ENCODE measurements around the gene LDHD. TPM values are rescaled to one million over a fixed set of nuclear protein-coding genes. Genes with fewer than 3 reads are reported as not detected.

The LDHD gene
- total and polyA plus RNA-seq, 9 donors: 2.1 to 25.4 (median 20.7) TPM

DNA sequence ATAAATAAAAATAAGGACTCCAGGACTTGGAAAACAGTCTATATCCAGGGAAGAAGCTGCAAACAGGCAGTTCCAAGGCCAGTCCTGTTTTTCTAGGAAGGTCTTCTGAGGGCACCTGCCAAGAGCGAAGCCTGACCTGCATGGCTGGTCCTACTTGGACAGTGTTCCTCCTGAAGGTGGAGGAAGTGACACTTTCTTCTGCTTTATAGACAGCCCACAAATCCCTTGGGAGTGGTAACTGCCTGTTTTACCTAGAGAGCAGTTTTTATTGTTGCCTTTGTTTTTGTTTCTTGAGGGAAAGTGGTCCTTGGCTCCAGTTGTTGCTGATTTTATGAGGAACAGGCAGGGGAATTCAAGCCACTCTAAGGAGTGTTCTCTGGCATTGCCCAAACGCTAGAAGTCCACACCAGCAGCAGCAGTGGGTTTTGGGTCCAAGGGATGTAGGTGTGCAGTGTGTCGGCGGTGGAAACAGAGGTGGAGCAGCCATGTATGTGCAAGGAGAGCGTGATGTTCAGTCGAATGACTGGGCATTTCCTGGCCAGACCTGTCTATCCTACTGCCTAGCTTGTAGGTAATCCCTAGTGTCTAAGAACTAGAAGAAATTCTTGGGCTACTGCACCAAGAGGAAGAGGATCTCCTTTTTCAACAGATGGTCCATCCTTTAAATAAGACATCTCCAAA, 35.3 kb downstream of the LDHD start:
- H3K27me3 ChIP-seq: no peaks in the 10 kb centered on the region
- H3K9me3 ChIP-seq: no peaks in the 10 kb centered on the region
- no peaks in the 10 kb centered on the region for H3K4me1 ChIP-seq (ENCODE audit: insufficient read depth)
- no peak for DNase-seq
- TF ChIP-seq, protein P1, sequence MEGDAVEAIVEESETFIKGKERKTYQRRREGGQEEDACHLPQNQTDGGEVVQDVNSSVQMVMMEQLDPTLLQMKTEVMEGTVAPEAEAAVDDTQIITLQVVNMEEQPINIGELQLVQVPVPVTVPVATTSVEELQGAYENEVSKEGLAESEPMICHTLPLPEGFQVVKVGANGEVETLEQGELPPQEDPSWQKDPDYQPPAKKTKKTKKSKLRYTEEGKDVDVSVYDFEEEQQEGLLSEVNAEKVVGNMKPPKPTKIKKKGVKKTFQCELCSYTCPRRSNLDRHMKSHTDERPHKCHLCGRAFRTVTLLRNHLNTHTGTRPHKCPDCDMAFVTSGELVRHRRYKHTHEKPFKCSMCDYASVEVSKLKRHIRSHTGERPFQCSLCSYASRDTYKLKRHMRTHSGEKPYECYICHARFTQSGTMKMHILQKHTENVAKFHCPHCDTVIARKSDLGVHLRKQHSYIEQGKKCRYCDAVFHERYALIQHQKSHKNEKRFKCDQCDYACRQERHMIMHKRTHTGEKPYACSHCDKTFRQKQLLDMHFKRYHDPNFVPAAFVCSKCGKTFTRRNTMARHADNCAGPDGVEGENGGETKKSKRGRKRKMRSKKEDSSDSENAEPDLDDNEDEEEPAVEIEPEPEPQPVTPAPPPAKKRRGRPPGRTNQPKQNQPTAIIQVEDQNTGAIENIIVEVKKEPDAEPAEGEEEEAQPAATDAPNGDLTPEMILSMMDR (IDR thresholded peaks at IDR 0.05): no peak
- TF ChIP-seq POLR2A (IDR thresholded peaks at IDR 0.05) (no peak), EP300 (IDR thresholded peaks at IDR 0.05) (no peak)
- intact Hi-C loops (cut with DNase I): no loop called here
- H3K4me3 ChIP-seq: no peak overlapping the region
- H3K27ac ChIP-seq: no peak overlapping the region
- H3K36me3 ChIP-seq: no peaks in the 10 kb centered on the region
- 84 to 86% (median 84%) methylated on average over 6 of the region's 6 CpGs for WGBS, 3 donors

DNA sequence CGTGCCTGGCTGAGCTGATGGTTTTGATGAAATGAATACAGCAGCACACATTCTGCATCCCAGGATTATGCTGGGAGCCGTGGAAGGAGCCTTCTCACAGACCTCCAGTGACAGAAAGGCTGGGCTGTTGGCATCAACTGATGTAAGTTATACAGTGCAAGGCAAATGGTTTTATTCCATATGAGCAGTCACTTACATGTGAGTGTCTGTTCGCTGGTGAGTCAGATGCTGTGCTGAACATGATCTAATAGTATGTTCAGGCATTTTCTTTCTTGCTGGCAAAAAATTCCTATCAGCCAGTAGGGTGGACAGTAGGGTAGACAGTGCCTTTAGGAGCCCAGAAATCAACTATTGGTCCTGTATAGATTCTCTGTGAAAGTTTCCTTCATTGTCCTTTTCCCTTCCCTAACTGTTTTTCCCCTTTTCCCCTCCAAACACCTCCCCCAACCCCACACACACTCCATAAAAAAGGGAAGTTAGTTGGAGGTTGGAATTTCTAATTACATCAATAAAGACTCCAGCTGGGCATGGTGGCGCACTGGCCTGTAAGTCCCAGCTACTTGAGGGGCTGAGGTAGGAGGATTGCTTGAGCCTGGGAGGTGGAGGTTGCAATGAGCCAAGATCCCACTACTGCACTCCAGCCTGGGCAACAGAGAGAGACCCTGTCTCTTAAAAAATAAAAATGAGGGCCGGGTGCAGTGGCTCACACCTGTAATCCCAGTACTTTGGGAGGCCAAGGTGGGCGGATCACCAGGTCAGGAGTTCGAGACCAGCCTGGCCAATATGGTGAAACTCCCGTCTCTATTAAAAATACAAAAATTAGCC, 36.2 kb downstream of the LDHD start:
- 91 to 94% (median 92%) methylated on average over 8 of the region's 8 CpGs for WGBS, 3 donors
- Histone ChIP-seq H3K36me3 (no peaks in the 10 kb centered on the region), H3K4me1 (ENCODE audit: insufficient read depth) (no peaks in the 10 kb centered on the region), H3K9me3 (no peaks in the 10 kb centered on the region), H3K27me3 (no peaks in the 10 kb centered on the region), H3K4me3 (no peak overlapping the region), H3K27ac (no peak overlapping the region)
- no peak for TF ChIP-seq POLR2A (IDR thresholded peaks at IDR 0.05)
- no peak for TF ChIP-seq EP300 (IDR thresholded peaks at IDR 0.05)
- TF ChIP-seq, protein P1 (IDR thresholded peaks at IDR 0.05): no peak
- intact Hi-C loops (cut with DNase I): no loop called here
- no peak for DNase-seq

DNA sequence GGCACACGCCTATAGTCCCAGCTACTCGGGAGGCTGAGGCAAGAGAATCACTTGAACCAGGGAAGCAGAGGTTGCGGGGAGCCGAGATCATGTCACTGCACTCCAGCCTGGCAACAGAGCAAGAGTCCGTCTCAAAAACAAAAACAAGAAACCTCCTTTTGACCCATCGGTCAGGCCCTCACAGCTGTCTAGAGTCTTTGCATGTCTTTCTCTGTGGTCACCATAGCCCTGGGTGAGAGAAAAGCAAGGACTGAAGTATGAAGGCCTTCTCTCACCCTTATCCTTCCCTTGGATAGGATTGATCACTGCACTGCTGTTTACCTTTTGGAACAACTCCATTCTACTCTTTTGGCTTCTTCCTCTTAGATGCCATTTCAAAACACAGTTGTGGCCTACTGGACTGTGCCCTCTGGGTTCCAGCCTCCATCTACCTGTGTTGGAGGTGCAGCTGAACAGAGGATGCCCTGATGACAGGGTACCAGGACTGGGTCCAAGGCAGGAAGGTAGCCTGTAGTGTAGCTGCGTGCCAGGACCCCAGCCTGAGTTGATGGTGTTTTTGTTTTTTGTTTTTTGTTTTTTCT, 37.1 kb downstream of the LDHD start:
- no peak overlapping the region for H3K4me3 ChIP-seq
- TF ChIP-seq EP300 (IDR thresholded peaks at IDR 0.05) (no peak), POLR2A (IDR thresholded peaks at IDR 0.05) (no peak)
- TF ChIP-seq, protein P1 (IDR thresholded peaks at IDR 0.05): no peak
- no peak overlapping the region for H3K27ac ChIP-seq
- no peaks in the 10 kb centered on the region for H3K9me3 ChIP-seq
- H3K36me3 ChIP-seq: no peaks in the 10 kb centered on the region
- no peak for DNase-seq
- no peaks in the 10 kb centered on the region for H3K27me3 ChIP-seq
- intact Hi-C loops (cut with DNase I): no loop called here
- peaks cover 3% of the 10 kb centered on the region for H3K4me1 ChIP-seq (ENCODE audit: insufficient read depth)
- WGBS, 3 donors: 76 to 90% (median 77%) methylated on average over 7 of the region's 7 CpGs

DNA sequence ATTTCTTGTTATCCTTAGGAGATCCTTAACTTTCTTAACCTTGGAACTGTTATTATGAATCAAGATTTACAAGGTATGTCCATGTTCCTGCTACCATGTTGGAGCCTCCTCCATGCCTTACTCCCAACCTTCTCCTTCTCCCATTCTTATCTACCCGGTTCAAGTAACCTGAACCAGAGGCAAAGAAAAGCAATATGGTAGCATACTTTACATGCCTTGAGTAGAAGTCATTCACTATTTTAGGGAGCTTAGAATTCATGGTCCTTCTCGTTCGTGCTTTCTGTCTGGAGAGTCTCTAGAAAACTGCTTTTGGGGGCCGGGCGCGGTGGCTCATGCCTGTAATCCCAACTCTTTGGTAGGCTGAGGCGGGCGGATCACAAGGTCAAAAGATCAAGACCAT, 37.7 kb downstream of the LDHD start:
- intact Hi-C loops (cut with DNase I): no loop called here
- TF ChIP-seq POLR2A (IDR thresholded peaks at IDR 0.05): no peak
- TF ChIP-seq, protein P1 (IDR thresholded peaks at IDR 0.05): no peak
- no peak for TF ChIP-seq EP300 (IDR thresholded peaks at IDR 0.05)
- H3K4me1 ChIP-seq (ENCODE audit: insufficient read depth): peaks cover 3% of the 10 kb centered on the region

More for the DNA sequence above, 37.7 kb downstream of the LDHD start:
- 92 to 94% (median 93%) methylated on average over 8 of the region's 8 CpGs for WGBS, 3 donors
- Histone ChIP-seq H3K9me3 (no peaks in the 10 kb centered on the region), H3K27me3 (no peaks in the 10 kb centered on the region), H3K36me3 (no peaks in the 10 kb centered on the region), H3K27ac (no peak overlapping the region), H3K4me3 (no peak overlapping the region)
- no peak for DNase-seq
